Posterior vena cava (tissue), 2 donors: ENCODE measurements around the gene FAM210A. TPM values are rescaled to one million over a fixed set of nuclear protein-coding genes. Genes with fewer than 3 reads are reported as not detected.
A peak's percentile ranks its signal among the peaks of the same experiment; 100 is the strongest.

Experiments
- DNase-seq: peaks from one replicate; pipeline ENCODE4 v3.0.0-alpha.2; 2020; ENCODE audit warnings: low spot score
- intact Hi-C, 2 donors: fragments of 100-400 bp; cut with DNase I; formaldehyde crosslinking; loops; one replicate each; pipeline versions ENCODE4 v1.14.1 to v1.14.2; 2022 to 2023
- total RNA-seq, 2 donors: library from RNA; stranded (reverse); fragmentation: NEBNext Ultra II Directional; extraction: Animal tissue kit (Norgen Biotek cat#: 25700); gene quantifications; one replicate each; pipeline ENCODE4 v1.2.1, GENCODE V29; 2021
- donor health status: DM: yes; HTN: yes; CAD: no.
- donor health status: DM: yes; HTN: yes; CAD: no.

The FAM210A gene
- total RNA-seq, 2 donors from 2014 or later = 12.9 to 18.4 TPM

GRCh38 chr18:13616041-13616440 is 110.3 kb downstream of the FAM210A start:
- DNase-seq = no peak
- intact Hi-C loops = loop anchor here in 1 of 2 donors (10.0 kb wide), 1 partner anchor 181 kb away; no protein-coding TSS in a partner anchor

- DNase-seq = no peak
- intact Hi-C loops = loop anchor here in 1 of 2 donors (10.0 kb wide), 1 partner anchor 181 kb away; no protein-coding TSS in a partner anchor
These were observed 110.9 kb downstream of the FAM210A start for GRCh38 chr18:13615432-13615861.

- peak; percentile 81 for DNase-seq
- intact Hi-C loops = loop anchor here in 1 of 2 donors (5.0 to 10.0 kb wide), 2 partner anchors 52 to 180 kb away; no protein-coding TSS in a partner anchor
These were observed 111.6 kb downstream of the FAM210A start for GRCh38 chr18:13614641-13615288.

GRCh38 chr18:13613591-13614501 is 112.5 kb downstream of the FAM210A start:
- DNase-seq = no peak

More at GRCh38 chr18:13613591-13614501, 112.5 kb downstream of the FAM210A start:
- intact Hi-C loops = loop anchor here in 1 of 2 donors (5.0 to 10.0 kb wide), 2 partner anchors 52 to 179 kb away; no protein-coding TSS in a partner anchor

Other genes starting within 250 kb of the FAM210A start
- gene RNMT, start 115 bp upstream of the FAM210A start, total RNA-seq = 10 to 100 TPM; 28.8 to 33.3 TPM
- gene MC5R, start 97.6 kb upstream of the FAM210A start, total RNA-seq = not detected
- not detected for gene MC2R, start 189.0 kb upstream of the FAM210A start, total RNA-seq